Stimulated activated CD4-positive, alpha-beta T cell treated with anti-CD3 and anti-CD28 coated beads, Interleukin-4, amount 100 ng/mL, for 24 hours (primary cell): ENCODE data around the gene ASCC3.
A peak's percentile ranks its signal among the peaks of the same experiment; 100 is the strongest.
"Not testable (repeated sequence)": the region's sequence is repeated elsewhere in the genome, so short reads cannot be mapped to it uniquely, and the experiment has no call there.

ENCODE experiments used
- DNase-seq: peaks from one replicate; pipeline ENCODE4 v3.0.0-alpha.2; 2020

Gene ASCC3, protein sequence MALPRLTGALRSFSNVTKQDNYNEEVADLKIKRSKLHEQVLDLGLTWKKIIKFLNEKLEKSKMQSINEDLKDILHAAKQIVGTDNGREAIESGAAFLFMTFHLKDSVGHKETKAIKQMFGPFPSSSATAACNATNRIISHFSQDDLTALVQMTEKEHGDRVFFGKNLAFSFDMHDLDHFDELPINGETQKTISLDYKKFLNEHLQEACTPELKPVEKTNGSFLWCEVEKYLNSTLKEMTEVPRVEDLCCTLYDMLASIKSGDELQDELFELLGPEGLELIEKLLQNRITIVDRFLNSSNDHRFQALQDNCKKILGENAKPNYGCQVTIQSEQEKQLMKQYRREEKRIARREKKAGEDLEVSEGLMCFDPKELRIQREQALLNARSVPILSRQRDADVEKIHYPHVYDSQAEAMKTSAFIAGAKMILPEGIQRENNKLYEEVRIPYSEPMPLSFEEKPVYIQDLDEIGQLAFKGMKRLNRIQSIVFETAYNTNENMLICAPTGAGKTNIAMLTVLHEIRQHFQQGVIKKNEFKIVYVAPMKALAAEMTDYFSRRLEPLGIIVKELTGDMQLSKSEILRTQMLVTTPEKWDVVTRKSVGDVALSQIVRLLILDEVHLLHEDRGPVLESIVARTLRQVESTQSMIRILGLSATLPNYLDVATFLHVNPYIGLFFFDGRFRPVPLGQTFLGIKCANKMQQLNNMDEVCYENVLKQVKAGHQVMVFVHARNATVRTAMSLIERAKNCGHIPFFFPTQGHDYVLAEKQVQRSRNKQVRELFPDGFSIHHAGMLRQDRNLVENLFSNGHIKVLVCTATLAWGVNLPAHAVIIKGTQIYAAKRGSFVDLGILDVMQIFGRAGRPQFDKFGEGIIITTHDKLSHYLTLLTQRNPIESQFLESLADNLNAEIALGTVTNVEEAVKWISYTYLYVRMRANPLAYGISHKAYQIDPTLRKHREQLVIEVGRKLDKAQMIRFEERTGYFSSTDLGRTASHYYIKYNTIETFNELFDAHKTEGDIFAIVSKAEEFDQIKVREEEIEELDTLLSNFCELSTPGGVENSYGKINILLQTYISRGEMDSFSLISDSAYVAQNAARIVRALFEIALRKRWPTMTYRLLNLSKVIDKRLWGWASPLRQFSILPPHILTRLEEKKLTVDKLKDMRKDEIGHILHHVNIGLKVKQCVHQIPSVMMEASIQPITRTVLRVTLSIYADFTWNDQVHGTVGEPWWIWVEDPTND (N-terminal part only)

DNA sequence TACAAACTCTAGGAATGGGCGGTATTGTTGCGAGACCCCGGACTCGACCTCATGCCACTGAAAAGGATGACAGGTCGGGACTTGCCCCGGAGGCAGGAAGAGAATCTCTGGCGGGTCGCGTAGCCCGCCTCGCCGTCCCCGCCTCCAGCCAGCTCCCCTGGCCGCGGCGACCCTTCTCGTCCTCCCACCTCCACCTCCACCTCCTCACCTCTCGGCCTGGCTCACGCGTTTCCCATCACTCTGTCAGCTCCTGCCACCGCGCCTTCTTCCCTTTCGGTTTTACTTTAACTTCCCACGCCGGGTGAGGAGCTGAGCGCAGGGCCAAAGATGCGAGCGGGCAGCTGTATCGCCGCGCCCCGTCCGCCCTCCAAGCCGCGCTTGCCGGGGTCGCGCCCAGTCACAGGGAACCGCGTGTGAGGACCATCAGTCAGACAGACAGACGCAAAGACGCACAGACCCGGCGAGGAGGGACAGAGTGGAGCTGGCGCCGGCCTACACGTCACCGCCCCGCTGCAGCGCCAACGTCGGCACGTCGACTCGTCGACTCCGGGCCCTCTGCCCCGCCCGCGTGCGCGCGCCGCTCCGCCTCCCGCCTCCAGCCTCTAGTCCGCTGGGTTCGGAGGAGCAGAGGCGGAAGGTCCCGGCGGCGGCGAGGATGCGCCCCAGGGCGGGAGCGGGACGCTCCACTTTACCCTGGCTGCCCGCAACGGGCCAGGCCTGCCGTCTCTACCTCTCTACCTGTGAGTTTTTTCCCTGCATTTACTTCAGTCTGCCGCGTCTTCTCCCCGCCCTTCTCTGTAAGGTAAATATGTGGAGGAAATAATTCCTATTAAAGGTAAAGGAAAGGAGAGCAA, at the start of gene ASCC3:
Gene ASCC3 (minus strand): TSS at position 477 of the 854 bp plus-strand sequence. CDS start 13,332 bp downstream, outside the sequence.
- peak; percentile 93 for DNase-seq

DNA sequence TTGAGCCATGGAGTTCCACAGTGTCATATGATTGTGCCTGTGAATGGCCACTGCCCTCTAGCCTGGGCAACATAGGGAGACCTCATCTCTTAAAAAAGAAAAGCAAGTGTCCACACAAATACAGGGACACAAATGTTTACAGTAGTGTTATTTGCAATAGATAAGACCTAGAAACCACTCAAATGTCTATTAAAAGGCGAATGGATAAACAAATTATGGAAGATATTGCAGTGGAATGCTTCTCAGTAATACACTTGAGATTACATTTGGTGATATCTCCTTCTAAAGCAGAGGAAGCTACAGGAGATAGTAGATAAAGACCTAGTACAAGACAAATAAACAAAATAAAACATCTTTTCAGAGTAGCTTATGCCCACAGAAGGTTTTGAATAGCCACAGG, 44.6 kb upstream of the ASCC3 start:
- DNase-seq, result no peak

DNA sequence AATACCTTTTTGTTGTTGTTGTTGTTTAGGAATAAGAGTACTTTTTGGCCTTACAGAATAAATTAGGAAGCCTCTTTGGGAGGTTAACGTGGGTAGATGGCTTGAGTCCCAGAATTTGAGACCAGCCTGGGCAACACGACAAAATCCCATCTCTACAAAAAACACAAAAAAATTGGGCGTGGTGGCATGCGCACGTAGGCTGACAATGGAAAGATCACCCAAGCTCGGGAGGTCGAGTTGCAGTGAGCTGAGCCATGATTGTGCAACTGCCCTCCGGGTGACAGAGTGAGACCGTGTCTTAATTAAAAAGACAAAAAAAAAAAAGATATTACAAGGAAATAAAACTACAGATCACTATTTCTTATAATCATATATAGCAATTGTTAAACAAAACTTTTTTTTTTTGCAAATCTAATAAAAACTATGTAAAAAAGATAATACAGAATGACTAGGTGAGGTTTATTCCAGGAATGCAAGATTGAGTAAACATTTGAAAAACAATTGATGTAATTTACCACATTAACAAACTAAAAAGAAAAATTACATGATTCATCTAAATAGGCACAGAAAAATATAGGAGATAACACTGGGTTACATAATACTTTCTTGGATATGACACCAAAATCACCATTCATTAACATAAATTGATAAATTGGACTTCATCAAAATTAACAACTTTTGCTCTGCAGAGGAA, 43.6 kb upstream of the ASCC3 start:
- no peak for DNase-seq

DNA sequence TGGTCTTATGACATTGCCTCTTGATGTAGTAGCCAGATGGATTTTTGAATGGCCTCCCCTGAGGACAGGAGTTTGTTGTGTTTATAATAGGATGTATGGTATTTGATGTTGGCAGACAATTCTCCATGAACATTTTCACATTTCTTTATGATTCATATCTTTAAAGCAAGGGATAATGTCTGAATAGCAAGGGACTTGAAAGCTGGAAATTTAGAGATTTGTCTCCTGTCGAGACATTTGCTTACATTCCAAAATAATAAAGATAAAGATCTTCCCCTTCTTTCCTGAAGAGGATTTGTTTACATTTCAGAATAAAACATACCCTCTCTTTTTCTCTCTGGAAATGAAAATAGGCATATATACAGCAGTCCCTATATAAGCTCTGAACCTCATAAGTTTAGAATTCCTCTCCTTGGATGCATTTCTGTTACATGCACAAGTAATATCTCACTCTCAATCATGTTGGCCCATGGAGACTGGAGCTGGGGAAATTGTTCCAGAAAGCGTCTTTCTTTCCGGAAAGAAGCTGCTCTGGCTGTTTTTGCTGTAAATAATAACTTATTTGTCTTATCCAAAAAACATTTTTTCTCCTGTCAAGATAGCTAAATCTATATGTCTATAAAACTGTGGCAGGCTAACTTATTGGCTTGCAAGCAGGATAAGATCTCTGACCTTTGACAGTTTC, 42.5 kb upstream of the ASCC3 start:
- DNase-seq, result no peak

DNA sequence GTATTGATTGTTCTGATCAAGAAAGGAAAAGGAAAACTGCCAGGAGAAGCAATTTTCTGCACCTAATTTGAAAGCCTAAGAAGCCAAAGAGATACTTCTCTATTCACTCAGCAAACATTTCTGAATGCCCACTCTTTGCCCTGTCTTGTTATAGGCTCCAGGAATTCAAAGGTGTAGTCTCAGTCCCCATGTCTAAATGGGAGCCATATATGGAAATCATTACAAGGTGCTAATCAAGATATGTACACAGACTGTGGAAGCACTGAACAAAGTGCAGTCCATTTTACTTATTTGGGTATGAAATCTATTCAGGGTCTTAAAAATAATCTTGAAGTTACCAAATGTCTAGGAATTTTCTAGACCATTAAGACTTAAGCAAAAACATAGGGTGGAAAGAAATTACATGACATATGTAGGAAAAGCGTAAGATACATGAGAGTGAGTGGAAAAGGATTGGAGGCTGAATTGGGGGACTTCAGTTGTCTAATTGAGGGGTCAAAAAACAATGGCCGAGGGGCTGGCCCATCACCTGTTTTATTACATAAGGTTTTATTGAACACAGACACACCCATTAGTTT, 39.0 kb upstream of the ASCC3 start:
- DNase-seq, result no peak

DNA sequence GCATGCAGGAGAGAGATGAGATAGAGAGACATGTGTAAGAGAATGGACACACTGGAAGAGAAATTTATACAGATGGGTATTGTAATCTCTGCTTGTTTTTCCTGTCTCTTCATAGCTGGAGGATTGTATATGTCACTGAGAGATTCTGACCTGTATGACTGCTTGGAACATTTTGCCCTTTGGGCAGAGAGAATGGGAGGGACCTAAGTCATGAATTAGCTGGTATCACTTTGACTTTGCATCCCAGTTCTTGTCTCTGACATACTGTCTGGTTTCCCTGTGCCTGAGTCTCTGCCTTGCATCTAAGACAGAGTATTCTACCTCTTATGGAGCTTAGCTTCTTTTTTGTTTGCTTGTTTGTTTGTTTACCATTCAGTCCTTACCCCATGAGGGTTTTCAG, 37.0 kb upstream of the ASCC3 start:
- no peak for DNase-seq

DNA sequence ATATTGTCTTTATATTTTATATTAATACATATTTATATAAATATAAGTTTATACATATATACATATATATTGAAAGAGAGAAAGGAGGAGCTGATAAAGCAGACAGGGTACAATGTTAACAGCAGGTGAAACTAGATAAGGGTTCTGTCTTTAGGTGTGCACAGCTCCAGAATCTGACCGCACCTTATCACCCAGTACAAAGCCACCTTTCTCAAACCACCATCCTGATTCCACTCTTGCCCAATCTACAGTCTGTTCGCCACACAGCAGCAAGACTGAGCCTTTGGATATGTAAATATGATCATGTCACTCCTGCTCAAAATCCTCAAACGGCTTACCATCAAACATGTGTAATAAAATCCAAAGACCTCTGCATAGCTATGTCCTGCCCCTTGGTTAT, 34.7 kb upstream of the ASCC3 start:
- no peak for DNase-seq

DNA sequence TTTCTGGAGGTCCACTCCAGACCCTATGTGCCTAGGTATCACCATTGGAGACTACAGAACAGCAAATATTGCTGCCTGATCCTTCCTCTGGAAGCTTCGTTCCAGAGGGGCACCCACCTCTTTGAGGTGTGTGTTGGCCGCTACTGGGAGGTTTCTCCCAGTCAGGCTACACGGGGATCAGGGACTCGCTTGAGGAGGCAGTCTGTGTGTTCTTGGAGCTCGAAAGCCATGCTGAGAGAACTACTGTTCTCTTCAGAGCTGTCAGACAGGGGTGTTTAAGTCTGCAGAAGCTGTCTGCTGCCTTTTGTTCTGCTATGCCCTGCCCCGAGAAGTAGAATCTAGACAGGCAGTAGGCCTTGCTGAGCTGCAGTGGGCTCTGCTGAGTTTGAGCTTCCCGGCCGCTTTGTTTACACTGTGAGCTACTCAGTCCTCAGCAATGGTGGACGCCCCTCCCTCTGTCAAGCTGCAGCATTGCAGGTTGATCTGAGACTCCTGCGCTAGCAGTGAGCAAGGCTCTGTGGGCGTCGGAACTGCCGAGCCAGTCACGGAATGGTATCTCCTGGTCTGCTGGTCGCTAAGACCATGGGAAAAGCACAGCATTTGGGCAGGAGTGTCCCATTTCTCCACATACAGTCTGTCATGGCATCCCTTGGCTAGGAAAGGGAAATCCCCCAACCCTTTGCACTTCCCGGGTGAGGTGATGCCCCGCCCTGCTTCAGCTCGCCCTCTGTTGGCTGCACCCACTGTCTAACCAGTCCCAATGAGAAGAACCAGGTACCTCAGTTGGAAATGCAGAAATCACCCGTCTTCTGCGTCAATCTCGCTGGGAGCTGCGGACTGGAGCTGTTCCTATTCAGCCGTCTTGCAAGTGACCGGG, 32.5 kb upstream of the ASCC3 start:
- no peak for DNase-seq

DNA sequence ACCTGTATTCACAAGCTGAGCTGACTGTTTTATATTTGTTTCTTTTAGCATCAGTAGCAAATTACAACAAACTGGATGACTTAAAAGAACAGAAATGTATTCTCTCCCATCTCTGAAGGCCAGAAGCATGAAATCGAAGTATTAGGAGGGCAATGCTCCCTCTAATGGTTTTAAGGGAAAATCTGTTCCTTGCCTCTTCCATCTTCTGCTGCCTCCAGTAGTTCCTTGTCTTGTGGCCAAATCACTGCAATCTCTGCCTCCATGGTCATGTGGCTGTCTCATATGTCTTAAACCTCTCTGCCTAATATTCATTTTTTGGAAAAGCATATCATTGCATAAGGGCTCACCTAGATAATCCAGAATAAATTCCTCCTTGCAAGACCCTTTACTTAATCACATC, 25.2 kb upstream of the ASCC3 start:
- DNase-seq, result no peak

DNA sequence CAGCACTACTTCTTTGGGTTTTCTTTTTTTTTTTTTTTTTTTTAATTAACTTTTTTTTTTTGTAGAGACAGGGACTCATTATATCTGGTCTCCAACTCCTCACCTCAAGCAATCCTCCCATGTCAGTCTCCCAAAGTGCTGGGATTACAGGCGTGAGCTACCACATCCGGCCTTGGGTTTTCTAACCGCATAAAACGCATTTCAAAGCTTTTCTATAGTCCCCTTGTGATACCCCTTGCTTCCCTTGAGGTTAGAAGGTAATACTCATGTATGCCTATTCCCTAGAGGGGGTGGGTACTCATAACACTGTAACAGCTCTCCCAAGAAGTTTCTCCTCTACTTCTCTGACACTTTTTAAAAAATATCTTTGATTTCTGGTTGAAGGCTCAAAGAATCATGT, 23.9 kb upstream of the ASCC3 start:
- no peak for DNase-seq

DNA sequence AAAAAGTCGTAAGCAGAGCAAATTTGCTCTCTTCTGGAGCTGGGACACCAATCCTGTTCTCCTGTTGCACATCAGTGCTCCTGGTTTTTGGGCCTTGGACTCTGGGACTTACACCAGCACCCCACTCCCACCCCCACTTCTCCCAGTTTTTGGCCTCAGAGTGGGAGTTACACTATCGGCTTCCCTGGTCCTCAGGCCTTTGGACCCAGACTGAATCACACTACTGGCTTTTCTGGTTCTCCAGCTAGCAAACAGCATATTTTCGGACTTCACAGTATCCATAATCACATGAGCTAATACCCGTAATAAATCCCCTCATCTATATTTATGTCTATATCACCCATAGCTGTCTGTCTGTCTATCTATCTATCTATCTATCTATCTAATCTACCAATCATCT, 23.2 kb upstream of the ASCC3 start:
- DNase-seq, result no peak

DNA sequence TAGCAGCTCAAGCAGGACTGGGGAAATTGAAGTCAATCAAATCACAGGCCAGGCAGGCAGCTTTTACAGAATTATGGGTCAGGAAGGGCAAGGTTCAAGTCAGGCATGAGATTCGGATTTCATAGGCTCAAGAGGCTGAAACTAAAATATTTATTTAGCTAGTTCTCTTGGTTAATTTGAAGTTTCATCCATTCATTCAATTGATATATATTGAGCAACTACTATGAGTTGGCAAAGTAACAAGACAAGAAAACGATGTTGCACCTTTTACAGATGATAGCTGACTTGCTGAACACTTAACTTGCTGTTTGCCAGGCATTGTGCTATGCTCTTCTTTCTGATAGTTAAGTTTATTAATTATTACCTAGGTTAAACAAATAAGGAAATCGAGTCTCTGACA, 20.5 kb upstream of the ASCC3 start:
- DNase-seq, result no peak

DNA sequence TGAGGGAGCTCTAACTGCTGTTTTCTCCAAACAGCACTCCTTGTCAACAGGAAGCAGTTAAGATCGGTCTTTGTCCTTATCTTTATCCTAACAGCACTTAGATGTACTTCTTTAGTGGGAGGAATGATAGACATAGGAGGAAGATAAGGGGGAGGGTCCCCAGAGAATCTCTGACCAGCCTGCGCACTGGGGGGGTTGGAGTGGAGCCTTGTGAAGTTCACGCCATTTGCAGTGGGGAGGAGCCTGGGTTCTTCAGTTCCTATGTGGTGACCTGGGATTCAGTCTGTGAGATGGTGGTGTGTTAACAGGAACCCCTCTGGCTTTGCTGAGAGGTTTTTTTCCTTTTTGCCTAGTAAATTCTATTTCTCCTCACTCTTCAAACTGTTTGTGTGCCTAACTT, 18.1 kb upstream of the ASCC3 start:
- no peak for DNase-seq

DNA sequence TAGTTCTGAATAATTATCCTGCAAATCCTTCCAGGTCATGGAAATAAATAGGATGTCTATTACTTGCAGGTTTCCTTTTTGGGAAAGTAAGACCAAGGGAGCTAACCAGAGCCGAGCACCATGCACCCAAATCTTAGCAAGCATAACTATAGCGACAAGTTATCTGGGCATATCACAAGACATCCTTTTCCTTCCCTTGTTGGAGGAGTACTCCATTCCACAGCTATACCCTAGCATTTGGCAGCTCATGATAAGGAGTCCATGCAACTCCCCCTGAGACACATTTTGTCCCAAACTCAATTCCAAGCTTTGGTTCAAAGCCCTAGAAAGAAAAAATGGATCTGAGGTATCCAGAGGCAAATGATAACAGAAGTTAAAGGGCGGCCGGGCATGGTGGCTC, 16.5 kb upstream of the ASCC3 start:
- DNase-seq, result no peak

DNA sequence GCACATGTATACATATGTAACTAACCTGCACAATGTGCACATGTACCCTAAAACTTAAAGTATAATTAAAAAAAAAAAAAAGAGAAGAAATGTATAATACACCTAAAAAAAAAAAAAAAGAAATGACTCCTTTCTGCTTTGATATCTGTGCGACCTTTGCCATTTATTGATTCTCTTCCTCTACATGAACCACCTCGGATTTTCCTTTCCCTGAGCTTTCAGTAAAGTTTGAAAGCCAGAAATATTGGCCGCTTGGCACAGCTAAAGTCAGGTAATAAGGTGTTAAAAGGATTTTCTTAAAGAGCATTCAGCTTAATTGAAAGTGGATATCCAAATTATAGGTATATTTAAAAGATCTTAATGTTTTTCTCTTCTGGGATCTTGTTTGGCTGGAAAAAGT, 12.6 kb upstream of the ASCC3 start:
- no peak for DNase-seq

DNA sequence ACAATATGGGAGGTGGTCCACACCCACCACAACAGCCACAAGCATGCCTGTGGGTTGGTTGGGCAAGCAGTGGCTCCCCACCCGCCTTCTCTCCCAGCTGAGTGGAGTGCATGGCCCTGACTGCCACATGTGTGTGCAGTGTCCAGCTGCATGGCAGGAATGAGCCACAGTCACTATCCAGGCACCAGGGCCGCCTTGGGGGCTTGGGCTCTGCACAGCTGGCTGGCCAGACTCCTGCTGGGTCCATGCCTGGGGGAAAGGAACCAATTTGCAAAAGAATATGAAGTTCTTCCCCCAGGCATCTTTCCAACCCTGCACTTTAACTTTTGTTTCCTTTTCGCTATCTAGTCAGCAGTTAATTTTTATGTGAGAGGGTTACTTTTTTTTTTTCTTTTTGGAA, 11.6 kb upstream of the ASCC3 start:
- no peak for DNase-seq

DNA sequence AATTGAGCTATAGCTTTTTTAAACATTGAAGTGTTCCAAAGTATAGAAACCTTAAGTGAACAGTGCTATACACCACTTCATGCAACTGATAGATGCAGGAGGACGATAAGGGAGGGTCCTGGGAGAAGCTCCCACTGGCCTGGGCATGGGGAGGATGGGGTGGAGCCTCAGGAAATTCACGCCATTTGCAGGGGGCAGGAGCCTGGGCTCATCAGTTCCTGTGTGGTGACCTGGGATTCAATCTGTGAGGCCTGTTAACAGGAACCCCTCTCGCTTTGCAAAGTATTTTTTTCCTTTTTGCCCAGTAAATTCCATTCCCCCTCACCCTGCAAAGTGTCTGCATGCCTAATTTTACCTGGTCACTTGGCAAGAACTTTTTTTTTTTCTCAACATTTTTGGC, 11.0 kb upstream of the ASCC3 start:
- DNase-seq, result no peak

DNA sequence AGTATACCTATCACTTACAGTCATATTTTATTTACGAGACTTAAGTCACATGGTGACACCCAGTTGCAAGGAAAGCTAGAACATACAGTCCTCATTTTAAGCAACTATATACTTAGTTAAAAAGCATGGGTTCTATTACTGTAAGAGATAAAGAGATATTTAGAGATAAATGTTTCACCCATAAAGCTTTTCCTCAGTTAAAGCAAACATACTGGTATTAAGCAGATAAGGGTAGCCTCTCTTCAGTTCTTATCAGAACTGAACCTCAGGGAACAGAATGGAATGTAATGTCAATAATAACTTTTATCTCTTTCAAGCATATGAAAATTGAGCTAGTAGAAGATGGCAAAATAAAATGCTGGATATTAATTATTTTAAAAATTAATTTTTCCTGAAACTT, 9.9 kb upstream of the ASCC3 start:
- no peak for DNase-seq

DNA sequence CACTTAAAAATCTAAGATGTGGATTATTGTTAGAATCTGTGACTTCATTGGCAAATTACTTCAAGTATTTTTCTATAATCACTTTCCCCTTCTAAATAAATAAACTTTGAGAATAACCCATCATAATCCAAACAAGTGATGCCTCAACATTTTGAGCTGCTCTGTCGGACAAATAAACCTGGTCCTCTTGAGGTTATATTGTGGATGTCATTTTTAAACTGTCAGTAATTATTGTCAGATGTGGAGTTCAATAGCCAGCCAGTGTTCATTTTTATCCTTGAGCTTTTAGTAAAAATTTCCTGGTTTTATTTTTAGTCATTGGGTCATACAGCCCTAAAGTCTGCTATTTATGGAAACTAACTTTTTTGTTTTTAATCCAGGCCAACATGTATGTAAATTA, 9.5 kb upstream of the ASCC3 start:
- not testable (repeated sequence) for DNase-seq

DNA sequence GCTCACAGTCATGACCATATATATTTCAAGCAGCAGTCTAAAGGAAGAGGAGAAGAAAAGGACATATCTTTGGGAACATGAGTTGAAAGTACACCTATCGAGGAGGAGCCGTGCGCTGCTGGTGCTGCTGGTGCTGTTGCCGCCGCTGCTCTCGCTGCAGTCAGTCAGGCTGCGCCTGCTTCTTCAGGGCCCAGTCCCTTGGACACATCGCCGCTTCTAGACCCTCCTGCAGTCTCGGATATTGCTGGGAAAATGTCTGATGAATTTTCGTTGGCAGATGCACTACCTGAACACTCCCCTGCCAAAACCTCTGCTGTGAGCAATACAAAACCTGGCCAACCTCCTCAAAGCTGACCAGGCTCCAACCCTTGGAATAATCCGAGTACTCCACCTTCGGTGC, 8.2 kb upstream of the ASCC3 start:
- no peak for DNase-seq
